ENCODE results near the gene CFAP221. TPM values are rescaled to one million over a fixed set of nuclear protein-coding genes. Genes with fewer than 3 reads are reported as not detected.

CFAP221 gene
- total and polyA plus RNA-seq, 2 experiments from 2014 or later: 0.42 to 0.65 TPM

- no peaks in the 10 kb centered on the region; the same call in 2 of the 3 replicates for H3K36me3 Mint-ChIP-seq (ENCODE audit: low read depth)
- no peaks in the 10 kb centered on the region for H3K27me3 ChIP-seq (ENCODE audit: insufficient read depth)
- no peak overlapping the region for H3K4me3 ChIP-seq
- no peak overlapping the region for H3K4me3 Mint-ChIP-seq
- H3F3A ChIP-seq (replicated peaks; ENCODE audit: low read depth): no peaks in the 10 kb centered on the region
- H3K79me2 ChIP-seq (replicated peaks; ENCODE audit: insufficient read depth): no peaks in the 10 kb centered on the region
- no peaks in the 10 kb centered on the region for H3K4me1 Mint-ChIP-seq
- no peaks in the 10 kb centered on the region for H3K9me2 ChIP-seq (ENCODE audit: insufficient read depth)
- H3K9me3 Mint-ChIP-seq: peaks cover 8% of the 10 kb centered on the region; the same call in 1 of the 3 replicates
- H3K4me1 ChIP-seq (ENCODE audit: insufficient read depth): no peaks in the 10 kb centered on the region
- H2AFZ ChIP-seq: no peak overlapping the region
- no peak for ATAC-seq
- no peak overlapping the region for H3K27ac ChIP-seq (ENCODE audit: low read depth)
- no peaks in the 10 kb centered on the region for H3K27me3 Mint-ChIP-seq (ENCODE audit: insufficient read depth, low read depth, poor library complexity)
- TF ChIP-seq ZNF462 (CRISPR knock-in tag; IDR thresholded peaks at IDR 0.05): no peak
- TF ChIP-seq NANOG (IDR thresholded peaks at IDR 0.05; ENCODE audit: borderline replicate concordance): no peak
- TF ChIP-seq CREB1 (CRISPR knock-in tag; IDR thresholded peaks at IDR 0.05; ENCODE audit: low read depth): no peak
- no peak for TF ChIP-seq JUNB (IDR thresholded peaks at IDR 0.05; ENCODE audit: unreplicated experiment)
- TF ChIP-seq EZH2phosphoT487 (IDR thresholded peaks at IDR 0.05; ENCODE audit: unreplicated experiment): no peak
- TF ChIP-seq ZNF114 (CRISPR knock-in tag; IDR thresholded peaks at IDR 0.05): no peak
- no peak for TF ChIP-seq ETS1 (IDR thresholded peaks at IDR 0.05)
- no peak for TF ChIP-seq REST (IDR thresholded peaks at IDR 0.05; ENCODE audit: unreplicated experiment)
- TF ChIP-seq, protein P1, sequence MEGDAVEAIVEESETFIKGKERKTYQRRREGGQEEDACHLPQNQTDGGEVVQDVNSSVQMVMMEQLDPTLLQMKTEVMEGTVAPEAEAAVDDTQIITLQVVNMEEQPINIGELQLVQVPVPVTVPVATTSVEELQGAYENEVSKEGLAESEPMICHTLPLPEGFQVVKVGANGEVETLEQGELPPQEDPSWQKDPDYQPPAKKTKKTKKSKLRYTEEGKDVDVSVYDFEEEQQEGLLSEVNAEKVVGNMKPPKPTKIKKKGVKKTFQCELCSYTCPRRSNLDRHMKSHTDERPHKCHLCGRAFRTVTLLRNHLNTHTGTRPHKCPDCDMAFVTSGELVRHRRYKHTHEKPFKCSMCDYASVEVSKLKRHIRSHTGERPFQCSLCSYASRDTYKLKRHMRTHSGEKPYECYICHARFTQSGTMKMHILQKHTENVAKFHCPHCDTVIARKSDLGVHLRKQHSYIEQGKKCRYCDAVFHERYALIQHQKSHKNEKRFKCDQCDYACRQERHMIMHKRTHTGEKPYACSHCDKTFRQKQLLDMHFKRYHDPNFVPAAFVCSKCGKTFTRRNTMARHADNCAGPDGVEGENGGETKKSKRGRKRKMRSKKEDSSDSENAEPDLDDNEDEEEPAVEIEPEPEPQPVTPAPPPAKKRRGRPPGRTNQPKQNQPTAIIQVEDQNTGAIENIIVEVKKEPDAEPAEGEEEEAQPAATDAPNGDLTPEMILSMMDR (conservative IDR thresholded peaks at IDR 0.05; ENCODE audit: low read depth in 2 of 2): no peak
- no peak for TF ChIP-seq POLR2AphosphoS5 (IDR thresholded peaks at IDR 0.05; ENCODE audit: low read depth)
- TF ChIP-seq STAT1 (IDR thresholded peaks at IDR 0.05; ENCODE audit: unreplicated experiment): no peak
- TF ChIP-seq ZNF331 (CRISPR knock-in tag; IDR thresholded peaks at IDR 0.05; ENCODE audit: low read depth): no peak
- TF ChIP-seq EZH2 (IDR thresholded peaks at IDR 0.05; ENCODE audit: low read depth, unreplicated experiment): no peak
- no peaks in the 10 kb centered on the region for H3K36me3 ChIP-seq (ENCODE audit: insufficient read depth)
- no peak overlapping the region for H3K27ac Mint-ChIP-seq
- H4K20me1 ChIP-seq (replicated peaks; ENCODE audit: insufficient read depth): no peaks in the 10 kb centered on the region
- no peak overlapping the region for H3K4me2 ChIP-seq
- DNase-seq (ENCODE audit: low spot score): no peak
Measured at GRCh38 chr2:119579424-119580295, 35.4 kb downstream of the CFAP221 start.

Measured in GM23338 (cell line).